Measurements from ENCODE around the gene ANO1. TPM values are rescaled to one million over a fixed set of nuclear protein-coding genes. Genes with fewer than 3 reads are reported as not detected.

ANO1 gene
- polyA plus RNA-seq, 1 of the 3 experiments (the other 2 are of a cell fraction) = not detected

DNA sequence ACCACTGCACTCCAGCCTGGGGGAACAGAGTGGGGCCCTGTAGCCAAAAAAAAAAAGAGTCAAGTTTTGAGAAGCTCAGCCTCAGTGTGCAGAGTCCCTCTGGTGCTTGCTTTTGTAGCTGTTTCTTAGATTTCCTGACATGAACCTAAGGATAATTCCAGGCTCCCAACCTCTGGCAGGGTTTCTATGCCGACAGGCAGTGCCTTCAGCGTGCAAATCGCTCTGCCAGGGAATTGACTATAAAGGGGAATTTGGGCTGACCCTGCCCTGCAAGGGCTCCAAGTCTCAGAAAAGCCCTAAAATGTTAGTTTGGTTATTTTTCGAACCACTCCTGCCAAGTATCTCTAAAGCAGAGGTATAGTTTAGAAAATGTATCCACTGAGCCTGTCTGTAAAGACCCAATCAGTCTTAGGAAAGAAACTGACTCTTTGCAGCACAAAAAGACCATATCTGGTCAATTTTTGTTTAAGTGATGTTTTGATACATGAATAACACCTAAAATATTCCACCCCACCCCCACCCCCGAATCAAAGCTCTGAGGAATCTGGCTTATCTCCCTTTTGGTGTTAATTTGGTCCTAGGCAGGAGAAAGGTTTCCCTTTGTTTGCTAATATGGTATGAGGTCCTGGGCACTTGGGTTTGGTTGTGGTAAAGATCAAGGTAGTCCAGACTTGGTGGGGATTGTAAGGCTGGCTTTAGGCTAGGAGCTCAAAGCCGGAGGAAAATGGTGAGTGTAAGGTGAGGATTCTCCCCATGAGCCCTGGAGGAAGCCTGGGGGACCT is 49.7 kb downstream of the ANO1 start:
- CTCF ChIA-PET = interaction anchor here (1.3 kb wide), 1 partner anchor 16 kb away, joined by 3 read pairs; no protein-coding TSS in a partner anchor
- H3K4me2 ChIP-seq = no peak overlapping the region

DNA sequence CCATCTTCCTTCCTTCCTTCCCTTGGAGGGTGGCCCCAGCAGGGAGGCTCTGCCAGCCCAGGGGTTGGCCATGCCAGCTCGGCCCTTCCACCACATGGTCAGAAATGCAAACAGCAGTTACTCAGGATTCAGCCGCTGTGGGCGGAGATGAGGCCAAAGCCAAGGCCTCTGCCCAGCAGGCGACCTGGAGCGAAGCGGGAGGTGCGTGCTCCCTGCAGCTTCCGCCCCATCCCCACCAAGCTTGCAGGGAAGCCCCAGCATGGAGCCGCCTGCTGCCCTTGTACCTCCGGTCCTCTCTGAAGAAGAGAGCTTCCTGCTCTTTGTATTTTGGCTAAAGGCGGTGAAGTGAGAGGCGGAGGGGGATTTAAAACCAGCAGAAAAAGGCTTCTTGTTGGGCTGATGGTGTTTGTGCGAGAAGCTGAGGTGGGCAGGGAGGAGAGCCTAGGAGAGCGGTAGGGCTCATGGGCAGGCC is 50.4 kb downstream of the ANO1 start:
- Histone ChIP-seq H3K9me2 (no peaks in the 10 kb centered on the region), H4K20me1 (ENCODE audit: insufficient read depth) (no peaks in the 10 kb centered on the region), H2AFZ (ENCODE audit: low read depth) (peak overlapping the region; percentile 41; the same call in 1 of the 2 replicates), H3K36me3 (replicated peaks in 1 of 2; ENCODE audit: control insufficient read depth in 1 of 2, insufficient read depth in 2 of 2, low read length in 1 of 2) (no peaks in the 10 kb centered on the region), H3F3A (replicated peaks; ENCODE audit: insufficient read depth) (no peaks in the 10 kb centered on the region), H3K79me2 (ENCODE audit: insufficient read depth) (no peaks in the 10 kb centered on the region), H3K9ac (no peak overlapping the region), H3K27ac (ENCODE audit: low read depth in 2 of 2, low read length in 1 of 2) (no peak overlapping the region), H3K27me3 (ENCODE audit: insufficient read depth) (no peaks in the 10 kb centered on the region), H3K4me2 (no peak overlapping the region), H3K9me3 (no peaks in the 10 kb centered on the region), H3K4me1 (ENCODE audit: control insufficient read depth in 1 of 2, insufficient read depth in 2 of 2, low read depth in 1 of 2, low read length in 1 of 2) (peaks cover 0 to 12% of the 10 kb centered on the region in 2 experiments; a peak in 1 of 4 replicates), H3K4me3 (ENCODE audit: low read depth in 2 of 2, low read length in 1 of 2) (no peak overlapping the region)
- WGBS (ENCODE audit: low lambda C conversion rate) = 81% methylated on average over 7 of the region's 14 CpGs
- TF ChIP-seq, protein P1, sequence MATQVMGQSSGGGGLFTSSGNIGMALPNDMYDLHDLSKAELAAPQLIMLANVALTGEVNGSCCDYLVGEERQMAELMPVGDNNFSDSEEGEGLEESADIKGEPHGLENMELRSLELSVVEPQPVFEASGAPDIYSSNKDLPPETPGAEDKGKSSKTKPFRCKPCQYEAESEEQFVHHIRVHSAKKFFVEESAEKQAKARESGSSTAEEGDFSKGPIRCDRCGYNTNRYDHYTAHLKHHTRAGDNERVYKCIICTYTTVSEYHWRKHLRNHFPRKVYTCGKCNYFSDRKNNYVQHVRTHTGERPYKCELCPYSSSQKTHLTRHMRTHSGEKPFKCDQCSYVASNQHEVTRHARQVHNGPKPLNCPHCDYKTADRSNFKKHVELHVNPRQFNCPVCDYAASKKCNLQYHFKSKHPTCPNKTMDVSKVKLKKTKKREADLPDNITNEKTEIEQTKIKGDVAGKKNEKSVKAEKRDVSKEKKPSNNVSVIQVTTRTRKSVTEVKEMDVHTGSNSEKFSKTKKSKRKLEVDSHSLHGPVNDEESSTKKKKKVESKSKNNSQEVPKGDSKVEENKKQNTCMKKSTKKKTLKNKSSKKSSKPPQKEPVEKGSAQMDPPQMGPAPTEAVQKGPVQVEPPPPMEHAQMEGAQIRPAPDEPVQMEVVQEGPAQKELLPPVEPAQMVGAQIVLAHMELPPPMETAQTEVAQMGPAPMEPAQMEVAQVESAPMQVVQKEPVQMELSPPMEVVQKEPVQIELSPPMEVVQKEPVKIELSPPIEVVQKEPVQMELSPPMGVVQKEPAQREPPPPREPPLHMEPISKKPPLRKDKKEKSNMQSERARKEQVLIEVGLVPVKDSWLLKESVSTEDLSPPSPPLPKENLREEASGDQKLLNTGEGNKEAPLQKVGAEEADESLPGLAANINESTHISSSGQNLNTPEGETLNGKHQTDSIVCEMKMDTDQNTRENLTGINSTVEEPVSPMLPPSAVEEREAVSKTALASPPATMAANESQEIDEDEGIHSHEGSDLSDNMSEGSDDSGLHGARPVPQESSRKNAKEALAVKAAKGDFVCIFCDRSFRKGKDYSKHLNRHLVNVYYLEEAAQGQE (IDR thresholded peaks at IDR 0.05; ENCODE audit: low read depth, low read length) = no peak
- TF ChIP-seq YY1 (IDR thresholded peaks at IDR 0.05; ENCODE audit: low read depth) (no peak), SMC3 (IDR thresholded peaks at IDR 0.05; ENCODE audit: low read depth, low read length) (no peak), TAF1 (IDR thresholded peaks at IDR 0.05; ENCODE audit: borderline replicate concordance, low read depth, low read length) (no peak), RAD21 (IDR thresholded peaks at IDR 0.05; ENCODE audit: low read length) (peak; percentile 30), SIN3A (IDR thresholded peaks at IDR 0.05; ENCODE audit: borderline replicate concordance, low read depth, low read length) (no peak)
- ChIA-PET POLR2A (no interaction called here), CTCF (interaction anchor here (1.3 kb wide), 1 partner anchor 17 kb away, joined by 3 read pairs; no protein-coding TSS in a partner anchor)
- DNase-seq = no peak

More for the DNA sequence above, 49.7 kb downstream of the ANO1 start:
- Histone ChIP-seq H4K20me1 (ENCODE audit: insufficient read depth) (no peaks in the 10 kb centered on the region), H3F3A (replicated peaks; ENCODE audit: insufficient read depth) (no peaks in the 10 kb centered on the region), H3K79me2 (ENCODE audit: insufficient read depth) (no peaks in the 10 kb centered on the region), H3K4me1 (ENCODE audit: control insufficient read depth in 1 of 2, insufficient read depth in 2 of 2, low read depth in 1 of 2, low read length in 1 of 2) (peaks cover 0 to 12% of the 10 kb centered on the region in 2 experiments; a peak in 1 of 4 replicates), H3K4me3 (ENCODE audit: low read depth in 2 of 2, low read length in 1 of 2) (no peak overlapping the region), H3K27me3 (ENCODE audit: insufficient read depth) (no peaks in the 10 kb centered on the region), H3K36me3 (replicated peaks in 1 of 2; ENCODE audit: control insufficient read depth in 1 of 2, insufficient read depth in 2 of 2, low read length in 1 of 2) (no peaks in the 10 kb centered on the region), H2AFZ (ENCODE audit: low read depth) (peak overlapping the region; percentile 41; the same call in 1 of the 2 replicates), H3K9me3 (no peaks in the 10 kb centered on the region), H3K9ac (no peak overlapping the region), H3K27ac (ENCODE audit: low read depth in 2 of 2, low read length in 1 of 2) (no peak overlapping the region), H3K9me2 (no peaks in the 10 kb centered on the region)
- TF ChIP-seq SMC3 (IDR thresholded peaks at IDR 0.05; ENCODE audit: low read depth, low read length) (no peak), RCOR1 (IDR thresholded peaks at IDR 0.05; ENCODE audit: low read length) (no peak), FOXM1 (IDR thresholded peaks at IDR 0.05; ENCODE audit: low read depth) (no peak), GATA2 (CRISPR knock-in tag; IDR thresholded peaks at IDR 0.05) (no peak)
- TF ChIP-seq, protein P2, sequence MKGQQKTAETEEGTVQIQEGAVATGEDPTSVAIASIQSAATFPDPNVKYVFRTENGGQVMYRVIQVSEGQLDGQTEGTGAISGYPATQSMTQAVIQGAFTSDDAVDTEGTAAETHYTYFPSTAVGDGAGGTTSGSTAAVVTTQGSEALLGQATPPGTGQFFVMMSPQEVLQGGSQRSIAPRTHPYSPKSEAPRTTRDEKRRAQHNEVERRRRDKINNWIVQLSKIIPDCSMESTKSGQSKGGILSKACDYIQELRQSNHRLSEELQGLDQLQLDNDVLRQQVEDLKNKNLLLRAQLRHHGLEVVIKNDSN (IDR thresholded peaks at IDR 0.05; ENCODE audit: borderline replicate concordance, low read depth) = no peak
- TF ChIP-seq, protein P1 (IDR thresholded peaks at IDR 0.05; ENCODE audit: low read depth, low read length) = no peak
- POLR2A ChIA-PET = no interaction called here
- 56% methylated on average over 6 of the region's 6 CpGs for WGBS (ENCODE audit: low lambda C conversion rate)
- DNase-seq = no peak
